ENCODE measurements around the gene CASS4.
"Not testable (repeated sequence)": the region's sequence is repeated elsewhere in the genome, so short reads cannot be mapped to it uniquely, and the experiment has no call there.

DNA sequence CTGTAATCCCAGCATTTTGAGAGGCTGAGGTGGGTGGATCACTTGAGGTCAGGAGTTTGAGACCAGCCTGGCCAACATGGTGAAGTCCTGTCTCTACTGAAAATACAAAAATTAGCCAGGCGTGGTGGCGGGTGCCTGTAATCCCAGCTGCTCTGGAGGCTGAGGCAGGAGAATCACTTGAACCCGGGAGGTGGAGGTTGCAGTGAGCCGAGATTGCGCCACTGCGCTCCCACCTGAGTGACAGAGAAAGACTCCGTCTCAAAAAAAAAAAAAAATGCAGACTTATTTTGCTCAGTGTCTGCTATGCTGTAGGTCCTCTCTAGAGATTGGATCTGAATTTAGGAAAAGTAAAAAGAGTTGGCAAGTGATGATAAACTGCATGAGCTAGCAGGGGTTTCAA, 773 bp upstream of the CASS4 start:
- not testable (repeated sequence) for TF ChIP-seq ATF3 (IDR thresholded peaks at IDR 0.05); YY1 (IDR thresholded peaks at IDR 0.05; ENCODE audit: extremely low read depth, insufficient replicate concordance, low read depth, low read length); POLR2A (IDR thresholded peaks at IDR 0.05; ENCODE audit: borderline replicate concordance, extremely low read depth, insufficient read depth, insufficient read length); SP1 (IDR thresholded peaks at IDR 0.05; ENCODE audit: low read depth); CEBPB (IDR thresholded peaks at IDR 0.05; ENCODE audit: low read depth); ZFX (IDR thresholded peaks at IDR 0.05); POLR2AphosphoS5 (IDR thresholded peaks at IDR 0.05; ENCODE audit: low read depth, low read length); EZH2phosphoT487 (IDR thresholded peaks at IDR 0.05; ENCODE audit: borderline replicate concordance); RAD21 (IDR thresholded peaks at IDR 0.05; ENCODE audit: low read depth); FOSL1 (IDR thresholded peaks at IDR 0.05; ENCODE audit: low read depth); MAX (IDR thresholded peaks at IDR 0.05); ZNF274 (IDR thresholded peaks at IDR 0.05; ENCODE audit: low read depth, low read length)
- TF ChIP-seq, protein P1, sequence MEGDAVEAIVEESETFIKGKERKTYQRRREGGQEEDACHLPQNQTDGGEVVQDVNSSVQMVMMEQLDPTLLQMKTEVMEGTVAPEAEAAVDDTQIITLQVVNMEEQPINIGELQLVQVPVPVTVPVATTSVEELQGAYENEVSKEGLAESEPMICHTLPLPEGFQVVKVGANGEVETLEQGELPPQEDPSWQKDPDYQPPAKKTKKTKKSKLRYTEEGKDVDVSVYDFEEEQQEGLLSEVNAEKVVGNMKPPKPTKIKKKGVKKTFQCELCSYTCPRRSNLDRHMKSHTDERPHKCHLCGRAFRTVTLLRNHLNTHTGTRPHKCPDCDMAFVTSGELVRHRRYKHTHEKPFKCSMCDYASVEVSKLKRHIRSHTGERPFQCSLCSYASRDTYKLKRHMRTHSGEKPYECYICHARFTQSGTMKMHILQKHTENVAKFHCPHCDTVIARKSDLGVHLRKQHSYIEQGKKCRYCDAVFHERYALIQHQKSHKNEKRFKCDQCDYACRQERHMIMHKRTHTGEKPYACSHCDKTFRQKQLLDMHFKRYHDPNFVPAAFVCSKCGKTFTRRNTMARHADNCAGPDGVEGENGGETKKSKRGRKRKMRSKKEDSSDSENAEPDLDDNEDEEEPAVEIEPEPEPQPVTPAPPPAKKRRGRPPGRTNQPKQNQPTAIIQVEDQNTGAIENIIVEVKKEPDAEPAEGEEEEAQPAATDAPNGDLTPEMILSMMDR (IDR thresholded peaks at IDR 0.05 in 2 of 3, conservative IDR thresholded peaks at IDR 0.05 in 1 of 3; ENCODE audit: borderline replicate concordance in 1 of 3, insufficient read depth in 1 of 3, low read depth in 2 of 3, low read length in 2 of 3) = not testable (repeated sequence)

Data from HCT116 (cell line).